PC-3 (cell line): ENCODE measurements around the gene POLDIP3.

ENCODE experiments used
- CTCF ChIP-seq: fragments of 300-600 bp; sonication (generic); conservative IDR thresholded peaks from 2 replicates; pipeline ENCODE4 v1.5.1; 2017; ENCODE audit warnings: antibody characterized with exemption, low read depth, mild to moderate bottlenecking, low read length
- EZH2 ChIP-seq: fragments of 300-600 bp; sonication (generic); IDR thresholded peaks from one replicate; pipeline ENCODE4 v1.6.1; 2017; ENCODE audit warnings: antibody characterized with exemption, mild to moderate bottlenecking, low read length; ENCODE audit not compliant: unreplicated experiment
- EZH2phosphoT487 ChIP-seq: fragments of 300-600 bp; sonication (generic); IDR thresholded peaks from 2 replicates; pipeline ENCODE4 v1.6.1; 2018; ENCODE audit warnings: mild to moderate bottlenecking, antibody characterized with exemption, low read length, borderline replicate concordance

- TF ChIP-seq EZH2: no peak
- peak; percentile 29; the same call in 1 of the 2 replicates for TF ChIP-seq CTCF
- no peak for TF ChIP-seq EZH2phosphoT487
Measured at GRCh38 chr22:42632096-42632495, 17.4 kb upstream of the POLDIP3 start.
